HUES6 (cell line): ENCODE measurements around the gene ZFYVE1.

Source experiments
- H3K27ac ChIP-seq: 2 replicates; pipeline ENCODE4 v1.7.0; 2013; ENCODE audit warnings: low read depth, mild to moderate bottlenecking, low read length, inconsistent platforms
- H3K27me3 ChIP-seq: 2 replicates; pipeline ENCODE4 v1.6.1; 2013; ENCODE audit warnings: low read length; ENCODE audit not compliant: control insufficient read depth, insufficient read depth
- H3K36me3 ChIP-seq: 2 replicates; pipeline ENCODE4 v1.6.1; 2013; ENCODE audit warnings: low read length; ENCODE audit not compliant: control insufficient read depth, insufficient read depth
- H3K4me1 ChIP-seq: 2 replicates; pipeline ENCODE4 v1.6.1; 2013; ENCODE audit warnings: low read length; ENCODE audit not compliant: control insufficient read depth, insufficient read depth
- H3K4me3 ChIP-seq: 2 replicates; pipeline ENCODE4 v1.5.1; 2013; ENCODE audit warnings: low read depth, low read length
- H3K9ac ChIP-seq: one replicate; pipeline ENCODE4 v1.6.1; 2013; ENCODE audit warnings: mild to moderate bottlenecking, low read length
- H3K9me3 ChIP-seq: 2 replicates; pipeline ENCODE4 v1.6.1; 2013; ENCODE audit warnings: low read depth, low read length; ENCODE audit not compliant: control insufficient read depth, insufficient read depth

ZFYVE1 gene

DNA sequence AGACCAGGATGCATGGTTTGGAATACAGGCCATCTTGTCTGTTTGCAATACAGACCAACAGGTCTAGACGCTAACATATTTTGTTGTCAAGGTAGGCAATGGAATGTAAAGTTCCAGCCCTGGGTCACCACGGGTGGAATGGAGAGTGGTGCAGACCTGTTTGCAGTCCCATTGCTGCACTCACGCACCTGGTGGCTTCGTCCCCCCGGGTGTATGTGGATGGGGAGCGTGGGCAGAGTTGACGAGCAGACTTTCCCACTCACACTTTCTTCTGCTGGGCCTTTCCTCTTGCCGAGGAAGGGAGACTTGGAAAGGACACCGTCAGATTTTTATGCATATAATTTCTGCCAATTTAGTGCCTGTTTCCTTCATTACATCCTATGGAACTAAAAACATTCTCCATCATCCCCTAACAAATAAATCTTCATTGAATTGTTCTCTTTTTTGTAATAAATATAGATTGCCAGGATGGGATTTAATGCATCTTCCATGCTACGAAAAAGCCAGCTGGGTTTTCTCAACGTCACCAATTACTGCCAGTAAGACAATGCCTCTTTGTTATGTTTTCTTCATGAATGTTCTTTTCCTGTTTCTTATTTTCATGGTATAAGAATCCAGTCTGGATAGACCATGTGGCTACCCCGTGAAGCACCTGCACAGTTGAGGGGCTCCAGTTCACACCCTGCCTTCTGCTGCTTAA is 85.5 kb downstream of the ZFYVE1 start:
- no peaks in the 10 kb centered on the region for H3K27me3 ChIP-seq
- no peak overlapping the region for H3K4me3 ChIP-seq
- H3K27ac ChIP-seq: no peak overlapping the region
- no peak overlapping the region for H3K9ac ChIP-seq
- no peaks in the 10 kb centered on the region; the same call in 1 of the 2 replicates for H3K4me1 ChIP-seq
- peaks cover 62% of the 10 kb centered on the region for H3K36me3 ChIP-seq
- no peaks in the 10 kb centered on the region for H3K9me3 ChIP-seq

- Histone ChIP-seq H3K36me3 (peaks cover 54% of the 10 kb centered on the region), H3K27ac (no peak overlapping the region), H3K27me3 (no peaks in the 10 kb centered on the region), H3K4me3 (no peak overlapping the region), H3K4me1 (peaks cover under 1% of the 10 kb centered on the region; the same call in 1 of the 2 replicates), H3K9ac (no peak overlapping the region), H3K9me3 (no peaks in the 10 kb centered on the region)
These were observed 87.3 kb downstream of the ZFYVE1 start for GRCh38 chr14:72939630-72940029.

DNA sequence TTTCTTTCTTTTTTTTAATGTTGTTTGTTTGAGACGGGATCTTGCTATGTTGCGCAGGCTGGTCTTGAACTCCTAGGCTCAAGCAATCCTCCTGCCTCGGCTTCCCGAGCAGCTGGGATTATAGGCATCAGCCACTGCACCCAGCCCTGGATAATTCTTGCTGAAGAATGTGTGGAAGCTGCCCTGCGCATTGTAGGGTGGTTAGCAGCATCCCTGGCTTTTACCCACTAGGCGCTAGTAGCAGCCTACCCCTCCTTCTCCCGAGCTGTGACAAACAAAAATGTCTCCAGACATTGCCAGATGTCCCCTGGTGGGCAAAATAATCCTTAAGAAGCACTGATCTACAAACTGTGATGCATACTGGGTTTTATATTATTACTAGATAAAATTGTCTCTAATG is 94.0 kb downstream of the ZFYVE1 start:
- Histone ChIP-seq H3K36me3 (peaks cover 2% of the 10 kb centered on the region), H3K4me3 (no peak overlapping the region), H3K4me1 (peaks cover 18% of the 10 kb centered on the region), H3K9me3 (no peaks in the 10 kb centered on the region), H3K9ac (no peak overlapping the region), H3K27ac (no peak overlapping the region; the same call in 1 of the 2 replicates), H3K27me3 (no peaks in the 10 kb centered on the region)

DNA sequence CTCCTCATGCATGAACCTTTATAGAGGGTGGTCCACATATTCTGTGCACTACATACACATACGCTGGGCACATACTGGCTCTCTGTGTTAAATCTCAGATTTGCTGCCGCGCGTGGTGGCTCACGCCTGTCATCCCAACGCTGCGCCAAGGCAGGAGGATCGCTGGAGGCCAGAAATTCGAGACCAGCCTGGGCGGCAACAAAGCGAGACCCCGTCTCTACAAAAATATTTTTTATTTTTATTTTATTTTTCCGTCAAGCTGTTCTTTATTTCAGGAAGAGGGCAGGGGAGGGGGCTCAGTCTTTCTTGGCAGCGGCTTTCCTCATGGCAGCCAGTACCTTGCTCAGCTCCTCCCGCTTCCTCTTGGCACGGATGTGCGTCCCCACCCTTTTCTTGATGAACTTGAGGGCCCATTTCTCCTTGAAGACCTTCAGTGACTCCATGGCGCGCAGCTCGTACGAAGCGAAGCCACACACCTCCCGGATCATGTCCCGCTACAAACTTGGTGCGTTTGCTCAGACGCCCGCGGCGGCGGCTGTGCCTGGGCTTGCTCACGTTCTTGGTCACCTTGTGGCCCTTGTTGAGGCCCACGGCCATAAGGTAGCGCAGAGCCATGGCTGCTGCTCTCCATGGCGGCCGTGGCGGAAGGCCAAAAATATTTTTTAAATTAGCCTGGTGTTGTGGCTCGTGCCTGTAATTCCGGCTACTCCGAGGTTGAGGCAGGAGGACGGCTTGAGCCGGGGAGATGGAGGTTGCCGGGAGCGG is 97.4 kb downstream of the ZFYVE1 start:
- H3K27ac ChIP-seq: 0 out of 2 replicates have a peak overlapping the region, but pooled peaks have one; percentile 8
- peak overlapping the region; percentile 42 for H3K9ac ChIP-seq

DNA sequence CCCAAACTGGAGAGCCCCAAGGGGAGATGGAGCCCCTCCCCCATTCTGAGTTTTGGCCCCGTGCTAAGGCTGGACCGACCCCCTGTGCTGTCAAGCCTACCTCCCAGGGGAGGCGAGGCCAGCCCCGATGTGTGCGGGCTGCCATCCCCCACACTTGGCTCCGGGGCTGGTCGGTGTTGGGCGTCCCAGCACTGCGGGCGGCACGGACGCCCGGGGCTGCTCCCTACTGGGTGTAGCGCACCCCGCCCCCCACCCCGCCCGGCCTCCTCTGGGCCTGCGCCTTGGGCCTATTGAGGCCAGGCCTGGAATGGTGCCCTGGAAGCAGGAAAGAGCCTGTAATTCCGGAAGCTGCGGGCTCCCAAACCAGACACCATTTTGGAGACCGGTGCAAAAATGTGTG is 98.0 kb downstream of the ZFYVE1 start:
- H3K4me1 ChIP-seq: peaks cover 22% of the 10 kb centered on the region
- H3K4me3 ChIP-seq: no peak overlapping the region; the same call in 1 of the 2 replicates
- H3K36me3 ChIP-seq: no peaks in the 10 kb centered on the region
- no peaks in the 10 kb centered on the region for H3K9me3 ChIP-seq
- peaks cover 8% of the 10 kb centered on the region for H3K27me3 ChIP-seq
- H3K9ac ChIP-seq: peak overlapping the region; percentile 42
- H3K27ac ChIP-seq: 0 out of 2 replicates have a peak overlapping the region, but pooled peaks have one; percentile 8

More for the DNA sequence above, 97.4 kb downstream of the ZFYVE1 start:
- H3K4me3 ChIP-seq: no peak overlapping the region; the same call in 1 of the 2 replicates
- H3K27me3 ChIP-seq: peaks cover 8% of the 10 kb centered on the region
- no peaks in the 10 kb centered on the region for H3K36me3 ChIP-seq
- peaks cover 24% of the 10 kb centered on the region for H3K4me1 ChIP-seq
- no peaks in the 10 kb centered on the region for H3K9me3 ChIP-seq

- no peaks in the 10 kb centered on the region for H3K36me3 ChIP-seq
- peaks cover 8% of the 10 kb centered on the region for H3K27me3 ChIP-seq
- no peaks in the 10 kb centered on the region for H3K9me3 ChIP-seq
- peak within 1 kb of the TSS; percentile 69 for H3K4me3 ChIP-seq
- peaks cover 8% of the 10 kb centered on the region for H3K4me1 ChIP-seq
- H3K27ac ChIP-seq: peak within 1 kb of the TSS; percentile 22; the same call in 1 of the 2 replicates
- peak within 1 kb of the TSS; percentile 73 for H3K9ac ChIP-seq
These were observed 100.4 kb downstream of the ZFYVE1 start, which contains the start of gene DCAF4 for GRCh38 chr14:72926292-72927028. Gene DCAF4 (plus strand): TSS chr14:72926464. CDS start chr14:72937979, 11,515 bp downstream.

- no peak overlapping the region for H3K27ac ChIP-seq
- H3K27me3 ChIP-seq: peaks cover 8% of the 10 kb centered on the region
- peak overlapping the region; percentile 67 for H3K4me3 ChIP-seq
- peaks cover 8% of the 10 kb centered on the region for H3K4me1 ChIP-seq
- no peaks in the 10 kb centered on the region for H3K36me3 ChIP-seq
- H3K9ac ChIP-seq: peak overlapping the region; percentile 61
- no peaks in the 10 kb centered on the region for H3K9me3 ChIP-seq
These were observed 101.1 kb downstream of the ZFYVE1 start for GRCh38 chr14:72925815-72926291.

DNA sequence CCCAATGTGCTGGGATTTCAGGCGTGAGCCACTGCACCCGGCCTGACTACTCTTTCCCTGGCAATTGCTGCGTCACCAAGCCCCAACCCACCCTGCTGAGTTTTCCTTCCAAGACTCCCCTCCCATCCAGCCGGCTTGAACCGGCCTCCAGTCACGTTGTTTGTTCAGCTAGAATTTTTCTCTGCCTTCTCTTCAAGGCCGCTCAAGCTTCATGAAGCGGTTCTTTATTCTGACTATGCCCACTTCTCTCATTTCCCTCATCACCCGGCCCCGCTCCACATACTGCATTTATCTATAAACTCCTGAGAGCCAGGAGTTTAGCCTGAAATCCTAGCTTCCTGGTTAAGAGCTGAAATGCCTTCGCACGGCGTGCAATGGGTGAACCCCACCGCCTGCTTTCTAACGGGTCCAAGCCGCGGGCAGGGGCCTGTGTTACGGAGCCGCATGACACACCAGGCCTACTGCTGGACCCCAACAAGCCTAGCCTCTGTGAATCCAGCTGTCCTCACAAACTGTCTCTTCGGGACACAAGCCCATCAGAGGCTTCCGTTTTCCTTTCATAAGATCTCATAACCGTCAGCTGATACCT is 101.6 kb downstream of the ZFYVE1 start:
- H3K4me3 ChIP-seq: peak overlapping the region; percentile 67
- H3K4me1 ChIP-seq: peaks cover 8% of the 10 kb centered on the region
- H3K9ac ChIP-seq: no peak overlapping the region
- H3K27me3 ChIP-seq: peaks cover 8% of the 10 kb centered on the region
- H3K9me3 ChIP-seq: no peaks in the 10 kb centered on the region
- H3K36me3 ChIP-seq: no peaks in the 10 kb centered on the region
- no peak overlapping the region for H3K27ac ChIP-seq

DNA sequence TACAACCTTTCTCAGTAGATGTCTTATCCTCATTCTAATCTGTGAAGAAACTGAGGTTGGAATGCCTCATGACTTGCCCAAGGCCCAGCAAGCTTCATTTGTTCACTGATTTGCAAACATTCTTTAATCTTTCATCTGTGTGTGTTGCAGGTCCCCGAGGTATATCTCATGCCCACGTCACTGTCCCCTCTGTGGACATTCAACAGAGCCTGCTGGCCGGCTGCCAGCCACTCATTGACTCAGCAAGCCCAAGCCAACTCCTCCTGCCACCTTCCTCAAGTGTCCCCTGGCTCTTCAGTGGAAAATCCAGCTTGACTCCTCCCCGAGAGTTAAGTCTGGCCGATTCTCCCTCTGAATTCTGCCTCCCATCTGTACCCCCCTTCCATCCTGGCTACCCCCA is 102.6 kb downstream of the ZFYVE1 start:
- no peak overlapping the region for H3K9ac ChIP-seq
- H3K4me3 ChIP-seq: no peak overlapping the region
- H3K27ac ChIP-seq: no peak overlapping the region
- H3K9me3 ChIP-seq: no peaks in the 10 kb centered on the region
- H3K27me3 ChIP-seq: peaks cover 8% of the 10 kb centered on the region
- peaks cover 8% of the 10 kb centered on the region for H3K4me1 ChIP-seq
- H3K36me3 ChIP-seq: no peaks in the 10 kb centered on the region

- Histone ChIP-seq H3K27ac (no peak overlapping the region), H3K4me3 (no peak overlapping the region), H3K27me3 (peaks cover 8% of the 10 kb centered on the region), H3K4me1 (peaks cover 16% of the 10 kb centered on the region), H3K9ac (no peak overlapping the region), H3K9me3 (no peaks in the 10 kb centered on the region), H3K36me3 (no peaks in the 10 kb centered on the region)
These were observed 105.5 kb downstream of the ZFYVE1 start for GRCh38 chr14:72921396-72921795.
